Measurements from ENCODE around the gene PICALM. TPM values are rescaled to one million over a fixed set of nuclear protein-coding genes. Genes with fewer than 3 reads are reported as not detected.

The PICALM gene
- total and polyA plus RNA-seq, 3 experiments from 2014 or later: 25.6 to 103 (median 95.2) TPM

GRCh38 chr11:86067009-86067850 is 1.7 kb downstream of the PICALM start:
- peak overlapping the region; percentile 82 for H3K27ac ChIP-seq (ENCODE audit: low read depth, low read length)
- peak overlapping the region; percentile 92 to 100 (median 99) for H3K4me3 Mint-ChIP-seq
- H3K4me3 ChIP-seq (ENCODE audit: low read length): peak overlapping the region; percentile 85
- peaks cover 0 to 1% of the 10 kb centered on the region in 2 donors for H3K27me3 Mint-ChIP-seq
- H3K9me3 ChIP-seq (ENCODE audit: low read length): no peaks in the 10 kb centered on the region
- POLR2A ChIA-PET: interaction anchor here (0.6 to 1.9 kb wide), 7 partner anchors 18 to 402 kb away, joined by 3 to 5 read pairs (median 3); partner anchors contain the start of gene CREBZF
- H3K36me3 Mint-ChIP-seq: peaks cover 0 to 22% (median 0%) of the 10 kb centered on the region in 3 donors
- peaks cover 36 to 52% (median 48%) of the 10 kb centered on the region in 3 donors for H3K4me1 Mint-ChIP-seq
- no peaks in the 10 kb centered on the region for H3K36me3 ChIP-seq (ENCODE audit: insufficient read depth, low read length)
- DNase-seq: peak in 1 of 5 donors; percentile 24
- H3K27ac Mint-ChIP-seq: peak overlapping the region; percentile 91 to 99 (median 96)
- H3K4me1 ChIP-seq (ENCODE audit: insufficient read depth, low read length): peaks cover 28% of the 10 kb centered on the region
- no peaks in the 10 kb centered on the region for H3K27me3 ChIP-seq (ENCODE audit: insufficient read depth, low read length, poor library complexity, severe bottlenecking)
- no peaks in the 10 kb centered on the region for H3K9me3 Mint-ChIP-seq
- CTCF ChIA-PET: interaction anchor here (1.1 to 2.7 kb wide), 7 partner anchors 15 to 136 kb away, joined by 3 to 13 read pairs (median 5); no protein-coding TSS in a partner anchor

- Mint-ChIP-seq H3K4me3 (peak overlapping the region; percentile 92 to 100 (median 99)), H3K27ac (peak overlapping the region; percentile 87 to 98 (median 94)), H3K9me3 (no peaks in the 10 kb centered on the region), H3K4me1 (peaks cover 41 to 57% (median 54%) of the 10 kb centered on the region in 3 donors), H3K27me3 (peaks cover 0 to 1% of the 10 kb centered on the region in 2 donors), H3K36me3 (peaks cover 0 to 23% (median 0%) of the 10 kb centered on the region in 3 donors)
- Histone ChIP-seq H3K9me3 (ENCODE audit: low read length) (no peaks in the 10 kb centered on the region), H3K4me3 (ENCODE audit: low read length) (peak overlapping the region; percentile 85), H3K4me1 (ENCODE audit: insufficient read depth, low read length) (peaks cover 34% of the 10 kb centered on the region), H3K27me3 (ENCODE audit: insufficient read depth, low read length, poor library complexity, severe bottlenecking) (no peaks in the 10 kb centered on the region), H3K36me3 (ENCODE audit: insufficient read depth, low read length) (no peaks in the 10 kb centered on the region), H3K27ac (ENCODE audit: low read depth, low read length) (peak overlapping the region; percentile 82)
- DNase-seq: no peak
- ChIA-PET POLR2A (interaction anchor here (0.7 to 1.0 kb wide), 3 partner anchors 23 to 401 kb away, joined by 3 read pairs; partner anchors contain the start of gene CREBZF), CTCF (interaction anchor here (1.1 to 1.4 kb wide), 2 partner anchors 15 to 120 kb away, joined by 3 read pairs; no protein-coding TSS in a partner anchor)
Observed at GRCh38 chr11:86066657-86067008, 2.3 kb downstream of the PICALM start.

- Histone ChIP-seq H3K27ac (ENCODE audit: low read depth, low read length) (peak overlapping the region; percentile 82), H3K4me3 (ENCODE audit: low read length) (peak overlapping the region; percentile 85), H3K4me1 (ENCODE audit: insufficient read depth, low read length) (peaks cover 39% of the 10 kb centered on the region), H3K27me3 (ENCODE audit: insufficient read depth, low read length, poor library complexity, severe bottlenecking) (no peaks in the 10 kb centered on the region), H3K36me3 (ENCODE audit: insufficient read depth, low read length) (no peaks in the 10 kb centered on the region), H3K9me3 (ENCODE audit: low read length) (no peaks in the 10 kb centered on the region)
- ChIA-PET CTCF (interaction anchor here (1.4 to 1.8 kb wide), 2 partner anchors 15 to 127 kb away, joined by 3 to 8 read pairs; no protein-coding TSS in a partner anchor), POLR2A (interaction anchor here (0.7 to 1.0 kb wide), 3 partner anchors 22 to 401 kb away, joined by 3 read pairs; partner anchors contain the start of gene CREBZF)
- peak overlapping the region; percentile 92 to 100 (median 99) for H3K4me3 Mint-ChIP-seq
- peaks cover 0 to 1% of the 10 kb centered on the region in 2 donors for H3K27me3 Mint-ChIP-seq
- no peaks in the 10 kb centered on the region for H3K9me3 Mint-ChIP-seq
- H3K36me3 Mint-ChIP-seq: peaks cover 0 to 23% (median 0%) of the 10 kb centered on the region in 3 donors
- peak overlapping the region; percentile 87 to 98 (median 94) for H3K27ac Mint-ChIP-seq
- no peak for DNase-seq
- H3K4me1 Mint-ChIP-seq: peaks cover 47 to 63% (median 60%) of the 10 kb centered on the region in 3 donors
Observed at GRCh38 chr11:86066033-86066432, 2.9 kb downstream of the PICALM start.

- Histone ChIP-seq H3K9me3 (ENCODE audit: low read length) (no peaks in the 10 kb centered on the region), H3K27ac (ENCODE audit: low read depth, low read length) (peak overlapping the region; percentile 44), H3K36me3 (ENCODE audit: insufficient read depth, low read length) (no peaks in the 10 kb centered on the region), H3K4me3 (ENCODE audit: low read length) (peak overlapping the region; percentile 6), H3K27me3 (ENCODE audit: insufficient read depth, low read length, poor library complexity, severe bottlenecking) (no peaks in the 10 kb centered on the region), H3K4me1 (ENCODE audit: insufficient read depth, low read length) (peaks cover 49% of the 10 kb centered on the region)
- Mint-ChIP-seq H3K36me3 (peaks cover 0 to 24% (median 0%) of the 10 kb centered on the region in 3 donors), H3K27me3 (peaks cover 0 to 1% of the 10 kb centered on the region in 2 donors), H3K27ac (peak overlapping the region; percentile 34 to 98 (median 92)), H3K4me3 (peak overlapping the region; percentile 82 to 100 (median 98)), H3K9me3 (no peaks in the 10 kb centered on the region), H3K4me1 (peaks cover 57 to 71% (median 69%) of the 10 kb centered on the region in 3 donors)
- ChIA-PET POLR2A (no interaction called here), CTCF (interaction anchor here (1.5 kb wide), 1 partner anchor 10 kb away, joined by 3 read pairs; no protein-coding TSS in a partner anchor)
- no peak for DNase-seq
Observed at GRCh38 chr11:86064220-86064803, 4.6 kb downstream of the PICALM start.

GRCh38 chr11:86063536-86063935 is 5.3 kb downstream of the PICALM start:
- no peaks in the 10 kb centered on the region for H3K9me3 Mint-ChIP-seq

GRCh38 chr11:86062719-86063118 is 6.2 kb downstream of the PICALM start:
- H3K27ac Mint-ChIP-seq: peak overlapping the region; percentile 32 to 98 (median 91)
- ChIA-PET CTCF (interaction anchor here (2.0 to 2.5 kb wide), 2 partner anchors 10 to 131 kb away, joined by 6 to 9 read pairs; no protein-coding TSS in a partner anchor), POLR2A (no interaction called here)
- H3K36me3 Mint-ChIP-seq: peaks cover 0 to 19% (median 0%) of the 10 kb centered on the region in 3 donors
- H3K4me3 Mint-ChIP-seq: peak overlapping the region; percentile 77 to 100 (median 84)
- H3K36me3 ChIP-seq (ENCODE audit: insufficient read depth, low read length): no peaks in the 10 kb centered on the region
- H3K9me3 Mint-ChIP-seq: no peaks in the 10 kb centered on the region
- DNase-seq: peak in 1 of 5 donors; percentile 11
- H3K4me3 ChIP-seq (ENCODE audit: low read length): peak overlapping the region; percentile 1
- H3K27me3 Mint-ChIP-seq: no peaks in the 10 kb centered on the region
- no peaks in the 10 kb centered on the region for H3K27me3 ChIP-seq (ENCODE audit: insufficient read depth, low read length, poor library complexity, severe bottlenecking)
- peaks cover 73 to 86% (median 84%) of the 10 kb centered on the region in 3 donors for H3K4me1 Mint-ChIP-seq
- H3K9me3 ChIP-seq (ENCODE audit: low read length): no peaks in the 10 kb centered on the region
- H3K27ac ChIP-seq (ENCODE audit: low read depth, low read length): peak overlapping the region; percentile 24
- H3K4me1 ChIP-seq (ENCODE audit: insufficient read depth, low read length): peaks cover 60% of the 10 kb centered on the region

More at GRCh38 chr11:86063536-86063935, 5.3 kb downstream of the PICALM start:
- no peak for DNase-seq
- peaks cover 56% of the 10 kb centered on the region for H3K4me1 ChIP-seq (ENCODE audit: insufficient read depth, low read length)
- ChIA-PET CTCF (no interaction called here), POLR2A (no interaction called here)
- Mint-ChIP-seq H3K4me1 (peaks cover 65 to 78% (median 76%) of the 10 kb centered on the region in 3 donors), H3K27me3 (peaks cover 0 to 1% of the 10 kb centered on the region in 2 donors), H3K36me3 (peaks cover 0 to 27% (median 0%) of the 10 kb centered on the region in 3 donors), H3K27ac (peak overlapping the region; percentile 34 to 98 (median 92)), H3K4me3 (peak overlapping the region; percentile 32 to 100 (median 97))
- no peaks in the 10 kb centered on the region for H3K27me3 ChIP-seq (ENCODE audit: insufficient read depth, low read length, poor library complexity, severe bottlenecking)
- H3K9me3 ChIP-seq (ENCODE audit: low read length): no peaks in the 10 kb centered on the region
- H3K4me3 ChIP-seq (ENCODE audit: low read length): no peak overlapping the region
- no peaks in the 10 kb centered on the region for H3K36me3 ChIP-seq (ENCODE audit: insufficient read depth, low read length)
- H3K27ac ChIP-seq (ENCODE audit: low read depth, low read length): peak overlapping the region; percentile 24

GRCh38 chr11:86061483-86062205 is 7.2 kb downstream of the PICALM start:
- peaks cover 62% of the 10 kb centered on the region for H3K4me1 ChIP-seq (ENCODE audit: insufficient read depth, low read length)
- Mint-ChIP-seq H3K4me1 (peaks cover 81 to 95% (median 92%) of the 10 kb centered on the region in 3 donors), H3K4me3 (peak overlapping the region; percentile 77 to 100 (median 84)), H3K9me3 (no peaks in the 10 kb centered on the region), H3K36me3 (peaks cover 0 to 11% (median 0%) of the 10 kb centered on the region in 3 donors), H3K27me3 (no peaks in the 10 kb centered on the region), H3K27ac (peak overlapping the region; percentile 32 to 94 (median 90))
- peak overlapping the region; percentile 38 for H3K27ac ChIP-seq (ENCODE audit: low read depth, low read length)
- H3K27me3 ChIP-seq (ENCODE audit: insufficient read depth, low read length, poor library complexity, severe bottlenecking): no peaks in the 10 kb centered on the region
- DNase-seq: no peak
- H3K9me3 ChIP-seq (ENCODE audit: low read length): no peaks in the 10 kb centered on the region
- CTCF ChIA-PET: interaction anchor here (2.0 to 2.5 kb wide), 2 partner anchors 9 to 132 kb away, joined by 6 to 9 read pairs; no protein-coding TSS in a partner anchor
- H3K36me3 ChIP-seq (ENCODE audit: insufficient read depth, low read length): no peaks in the 10 kb centered on the region
- peak overlapping the region; percentile 1 for H3K4me3 ChIP-seq (ENCODE audit: low read length)
- POLR2A ChIA-PET: interaction anchor here (0.6 kb wide), 1 partner anchor 188 kb away, joined by 5 read pairs; no protein-coding TSS in a partner anchor
